Activated naive CD8-positive, alpha-beta T cell treated with anti-CD3 and anti-CD28 coated beads for 36 hours (primary cell): ENCODE data around the gene CROCC2. TPM values are rescaled to one million over a fixed set of nuclear protein-coding genes. Genes with fewer than 3 reads are reported as not detected.

Experiments
- DNase-seq: peaks from one replicate; pipeline ENCODE4 v3.0.0; 2021
- H3K27ac Mint-ChIP-seq: one replicate; pipeline ENCODE4 v1.8.0; 2022; ENCODE audit warnings: mild to moderate bottlenecking, moderate library complexity, mixed read lengths
- H3K27me3 Mint-ChIP-seq: one replicate; pipeline ENCODE4 v1.8.0; 2022; ENCODE audit warnings: mild to moderate bottlenecking, mixed read lengths
- H3K36me3 Mint-ChIP-seq: one replicate; pipeline ENCODE4 v1.8.0; 2021; ENCODE audit warnings: mild to moderate bottlenecking, mixed read lengths
- H3K4me1 Mint-ChIP-seq: one replicate; pipeline ENCODE4 v1.8.0; 2021; ENCODE audit warnings: mixed read lengths
- H3K4me3 Mint-ChIP-seq: one replicate; pipeline ENCODE4 v1.8.0; 2022; ENCODE audit warnings: mild to moderate bottlenecking, moderate library complexity, mixed read lengths
- H3K9me3 Mint-ChIP-seq: one replicate; pipeline ENCODE4 v1.8.0; 2022; ENCODE audit warnings: mixed read lengths
- total RNA-seq, 2 experiments: library from RNA; stranded (reverse); gene quantifications; one replicate each; pipeline ENCODE4 v1.2.3, GENCODE V29; 2021

The CROCC2 gene
- not detected for total RNA-seq

DNA sequence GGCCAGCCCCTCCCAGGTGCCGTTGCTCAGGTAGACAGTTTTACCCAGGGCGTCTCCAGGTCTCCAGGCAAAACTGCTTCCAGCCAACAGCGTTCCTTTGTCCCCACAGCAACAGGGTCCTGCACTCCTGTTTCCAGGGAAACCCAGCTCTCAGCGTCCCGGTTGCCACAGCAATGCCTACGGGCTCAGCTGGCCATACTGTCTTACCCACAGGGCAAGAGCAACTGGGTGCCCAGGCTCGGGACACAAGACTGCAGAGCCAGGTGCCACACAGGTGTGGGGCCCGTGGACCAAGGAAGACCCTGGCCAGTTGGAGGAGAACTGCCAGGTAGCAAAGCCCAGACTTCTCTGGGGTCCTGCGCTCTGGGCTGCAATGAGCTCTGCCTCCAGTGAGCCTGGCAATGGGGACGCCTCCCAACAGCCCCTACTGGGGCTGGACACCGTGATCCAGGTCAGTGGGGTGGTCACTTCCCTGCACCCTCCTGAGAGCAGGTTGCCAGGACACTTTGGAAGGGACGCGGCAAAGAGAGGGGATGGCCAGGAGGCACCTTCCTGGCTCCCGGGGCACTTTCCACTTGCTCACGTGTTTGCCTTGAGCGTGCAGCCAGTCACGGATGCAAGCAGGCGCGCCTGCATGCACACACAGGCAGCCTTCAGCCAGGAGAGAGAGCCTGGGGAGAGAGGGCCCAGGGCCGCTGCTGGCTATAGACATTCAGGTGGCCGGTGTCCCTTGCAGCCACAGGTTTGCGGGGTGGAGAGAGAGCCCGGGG, at the start of gene CROCC2:
TSS of gene CROCC2 (plus strand) at position 196 of the 770 bp plus-strand sequence. CDS start at position 374, 178 bp downstream.
- no peak for DNase-seq

DNA sequence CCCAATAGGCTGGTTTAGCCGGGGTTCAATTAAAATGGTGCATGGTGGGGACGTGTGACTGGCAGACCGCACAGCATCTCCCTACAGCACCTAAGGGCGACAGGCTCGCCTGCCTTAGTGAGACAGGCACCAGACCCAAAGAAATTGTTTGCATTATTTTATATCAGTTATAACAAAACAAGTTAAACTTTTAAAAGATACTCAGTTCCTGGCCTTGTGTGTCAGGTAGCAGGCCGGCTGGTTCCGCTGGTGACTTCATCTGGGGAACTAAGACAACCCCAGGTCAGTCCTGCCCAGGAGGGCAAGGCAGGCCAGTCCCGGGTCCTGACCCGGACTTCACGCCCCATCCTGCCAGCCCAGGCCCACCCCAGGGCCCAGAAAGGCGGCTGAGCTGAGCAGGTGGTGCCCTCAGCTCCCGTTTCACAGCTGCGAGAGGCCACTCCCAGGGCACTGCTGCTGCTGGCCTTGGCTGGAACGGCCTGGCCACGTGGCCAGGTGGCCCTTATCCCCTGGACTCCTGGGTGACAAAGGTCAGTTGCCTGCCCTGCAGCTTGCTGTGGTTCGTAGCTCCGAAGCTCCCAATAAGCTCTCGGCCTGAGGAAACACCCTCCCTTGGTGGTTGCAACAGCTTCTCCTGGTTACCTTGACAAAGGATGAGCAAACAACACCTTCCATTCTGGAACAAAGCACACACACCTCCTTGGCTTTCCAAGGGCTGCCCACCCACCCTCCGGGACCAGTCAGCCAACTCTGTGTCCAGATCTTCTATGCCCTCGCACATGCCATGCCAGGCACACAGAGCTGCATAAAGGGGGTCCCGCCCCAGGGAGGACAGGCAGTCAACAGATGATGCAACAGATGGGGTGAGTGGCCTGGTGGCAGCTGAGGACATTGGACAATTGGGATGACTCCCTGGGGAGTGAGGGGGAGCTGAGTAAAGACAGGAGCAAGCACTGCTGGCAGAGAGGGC, 48.8 kb upstream of the CROCC2 start:
- Mint-ChIP-seq H3K9me3 (peaks cover 7% of the 10 kb centered on the region), H3K27me3 (no peaks in the 10 kb centered on the region), H3K27ac (no peak overlapping the region), H3K4me1 (no peaks in the 10 kb centered on the region), H3K36me3 (no peaks in the 10 kb centered on the region), H3K4me3 (no peak overlapping the region)
- no peak for DNase-seq

More for the DNA sequence above, at the start of gene CROCC2:
- H3K4me3 Mint-ChIP-seq: no peak within 1 kb of the TSS
- peaks cover 1% of the 10 kb centered on the region for H3K27me3 Mint-ChIP-seq
- no peaks in the 10 kb centered on the region for H3K36me3 Mint-ChIP-seq
- H3K27ac Mint-ChIP-seq: no peak within 1 kb of the TSS
- no peaks in the 10 kb centered on the region for H3K4me1 Mint-ChIP-seq
- no peaks in the 10 kb centered on the region for H3K9me3 Mint-ChIP-seq

GRCh38 chr2:240858321-240858720, 47.8 kb upstream of the CROCC2 start:
- peaks cover 7% of the 10 kb centered on the region for H3K9me3 Mint-ChIP-seq
- H3K27me3 Mint-ChIP-seq: no peaks in the 10 kb centered on the region
- no peaks in the 10 kb centered on the region for H3K36me3 Mint-ChIP-seq
- no peak for DNase-seq
- no peak overlapping the region for H3K27ac Mint-ChIP-seq
- H3K4me3 Mint-ChIP-seq: no peak overlapping the region
- H3K4me1 Mint-ChIP-seq: no peaks in the 10 kb centered on the region

GRCh38 chr2:240858871-240859270, 47.3 kb upstream of the CROCC2 start:
- no peak overlapping the region for H3K27ac Mint-ChIP-seq
- no peaks in the 10 kb centered on the region for H3K27me3 Mint-ChIP-seq
- H3K4me1 Mint-ChIP-seq: no peaks in the 10 kb centered on the region
- DNase-seq: no peak
- peaks cover 7% of the 10 kb centered on the region for H3K9me3 Mint-ChIP-seq
- no peak overlapping the region for H3K4me3 Mint-ChIP-seq
- H3K36me3 Mint-ChIP-seq: no peaks in the 10 kb centered on the region

GRCh38 chr2:240861547-240861946, 44.6 kb upstream of the CROCC2 start:
- Mint-ChIP-seq H3K9me3 (no peaks in the 10 kb centered on the region), H3K27ac (no peak overlapping the region), H3K27me3 (no peaks in the 10 kb centered on the region), H3K36me3 (no peaks in the 10 kb centered on the region), H3K4me1 (peaks cover 5% of the 10 kb centered on the region), H3K4me3 (no peak overlapping the region)
- DNase-seq: no peak

GRCh38 chr2:240864475-240864874, 41.7 kb upstream of the CROCC2 start:
- no peaks in the 10 kb centered on the region for H3K9me3 Mint-ChIP-seq
- H3K4me1 Mint-ChIP-seq: peaks cover 5% of the 10 kb centered on the region
- H3K27me3 Mint-ChIP-seq: no peaks in the 10 kb centered on the region
- H3K27ac Mint-ChIP-seq: no peak overlapping the region
- DNase-seq: no peak
- H3K36me3 Mint-ChIP-seq: no peaks in the 10 kb centered on the region
- no peak overlapping the region for H3K4me3 Mint-ChIP-seq

DNA sequence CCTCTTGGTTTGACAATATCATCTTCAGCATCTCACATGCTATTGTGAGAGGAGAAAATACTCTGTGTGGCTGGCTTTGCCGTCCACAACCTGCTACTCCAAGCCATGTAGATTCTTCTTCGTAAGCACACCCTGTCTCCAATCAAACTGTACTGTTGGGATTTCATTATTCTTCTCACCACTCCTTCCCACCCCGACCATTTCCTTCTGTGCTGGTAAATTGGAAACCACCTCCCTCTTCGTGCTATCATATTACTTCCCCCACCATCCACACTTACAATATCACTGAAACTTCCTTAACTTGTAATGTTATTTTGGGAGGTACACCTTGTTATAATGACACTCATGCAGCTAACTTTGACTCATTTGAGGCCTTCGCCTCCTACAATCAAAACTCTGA, 40.7 kb upstream of the CROCC2 start:
- Mint-ChIP-seq H3K4me3 (no peak overlapping the region), H3K36me3 (no peaks in the 10 kb centered on the region), H3K27me3 (no peaks in the 10 kb centered on the region)

GRCh38 chr2:240868286-240869108, 37.6 kb upstream of the CROCC2 start, which contains the start of gene AGXT:
TSS of gene AGXT (plus strand) at chr2:240868824. CDS start at chr2:240868866, 42 bp downstream.
- H3K9me3 Mint-ChIP-seq: no peaks in the 10 kb centered on the region
- no peak for DNase-seq
- H3K27me3 Mint-ChIP-seq: no peaks in the 10 kb centered on the region
- no peak within 1 kb of the TSS for H3K4me3 Mint-ChIP-seq
- H3K36me3 Mint-ChIP-seq: no peaks in the 10 kb centered on the region
- H3K27ac Mint-ChIP-seq: no peak within 1 kb of the TSS
- peaks cover 5% of the 10 kb centered on the region for H3K4me1 Mint-ChIP-seq

More for the DNA sequence above, 40.7 kb upstream of the CROCC2 start:
- no peak overlapping the region for H3K27ac Mint-ChIP-seq
- peaks cover 5% of the 10 kb centered on the region for H3K4me1 Mint-ChIP-seq
- DNase-seq: no peak
- no peaks in the 10 kb centered on the region for H3K9me3 Mint-ChIP-seq

DNA sequence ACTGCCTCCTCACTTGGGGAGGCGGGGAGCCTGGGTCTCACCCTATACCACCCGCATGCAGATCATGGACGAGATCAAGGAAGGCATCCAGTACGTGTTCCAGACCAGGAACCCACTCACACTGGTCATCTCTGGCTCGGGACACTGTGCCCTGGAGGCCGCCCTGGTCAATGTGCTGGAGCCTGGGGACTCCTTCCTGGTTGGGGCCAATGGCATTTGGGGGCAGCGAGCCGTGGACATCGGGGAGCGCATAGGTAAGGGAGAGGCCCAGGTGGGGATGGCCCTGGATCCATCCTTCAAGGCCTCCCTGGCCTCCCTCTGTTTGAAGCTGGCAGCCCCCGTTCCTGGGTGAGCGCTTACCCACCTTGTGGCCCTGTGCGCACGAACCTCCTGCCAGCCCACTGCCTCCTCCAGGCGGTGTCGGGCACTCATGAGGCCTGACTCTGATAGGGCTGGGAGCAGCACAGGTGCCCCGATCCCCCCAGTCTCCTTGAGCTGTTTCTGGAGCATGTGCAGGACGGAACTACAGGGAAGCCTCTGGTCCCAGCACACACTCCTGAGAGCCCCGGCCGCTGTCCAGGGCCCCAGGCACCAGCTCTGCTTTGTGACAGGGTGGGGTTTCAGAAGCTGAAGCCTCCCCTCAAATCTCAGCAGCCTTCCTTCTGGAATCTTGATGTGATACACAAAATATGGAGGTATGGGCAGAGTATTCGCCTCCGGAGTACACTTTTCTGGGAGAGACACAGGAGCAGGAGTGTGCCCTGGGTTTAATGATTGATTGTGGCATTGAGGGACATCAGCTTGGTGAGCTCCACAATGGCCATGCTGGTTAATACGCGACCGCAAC, 36.8 kb upstream of the CROCC2 start:
- no peaks in the 10 kb centered on the region for H3K27me3 Mint-ChIP-seq
- H3K9me3 Mint-ChIP-seq: no peaks in the 10 kb centered on the region
- H3K27ac Mint-ChIP-seq: no peak overlapping the region
- H3K4me1 Mint-ChIP-seq: peaks cover 5% of the 10 kb centered on the region
- H3K36me3 Mint-ChIP-seq: no peaks in the 10 kb centered on the region
- no peak overlapping the region for H3K4me3 Mint-ChIP-seq
- no peak for DNase-seq

DNA sequence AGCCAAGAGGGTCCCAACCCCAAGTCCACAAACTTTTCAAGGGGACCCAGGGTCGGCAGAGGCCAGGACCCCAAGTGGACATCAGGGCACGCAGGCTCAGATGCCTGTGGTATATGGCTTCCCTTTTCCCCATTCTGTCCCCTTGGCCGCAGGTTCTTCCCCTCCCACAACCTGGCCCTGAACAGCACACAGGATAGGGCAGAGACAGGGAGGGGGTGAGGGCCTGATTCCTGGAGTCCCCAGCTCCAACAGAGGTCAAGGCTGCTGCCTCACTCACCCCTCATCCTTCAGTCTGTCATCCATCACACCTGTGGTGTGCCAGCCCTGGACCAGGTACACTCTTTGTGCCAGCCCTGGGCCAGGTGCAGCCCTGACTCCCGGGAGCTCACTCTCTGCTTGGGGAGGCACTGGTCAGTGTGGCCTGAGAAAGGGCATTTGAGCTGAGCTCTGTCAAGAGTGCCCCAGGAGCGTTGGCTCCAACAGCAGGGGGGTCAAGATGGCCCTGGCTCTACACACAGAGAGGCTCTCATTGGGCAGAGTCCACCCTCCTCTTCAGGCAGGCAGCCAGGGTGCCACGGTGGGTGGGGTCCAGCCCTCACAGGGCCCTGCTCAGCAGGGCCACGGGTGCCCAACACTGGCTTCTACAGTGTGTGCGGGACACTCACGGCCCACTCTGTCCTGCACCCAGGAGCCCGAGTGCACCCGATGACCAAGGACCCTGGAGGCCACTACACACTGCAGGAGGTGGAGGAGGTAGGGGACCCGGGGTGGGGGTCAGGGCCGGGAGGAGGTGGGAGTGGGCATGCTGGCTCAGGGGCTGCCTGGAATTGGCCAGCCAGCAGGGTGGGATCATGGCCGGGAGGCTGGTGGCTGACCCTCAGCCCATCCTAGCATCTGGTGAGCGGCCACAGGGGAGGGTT, 35.9 kb upstream of the CROCC2 start:
- Mint-ChIP-seq H3K9me3 (no peaks in the 10 kb centered on the region), H3K4me1 (peaks cover 4% of the 10 kb centered on the region), H3K27me3 (no peaks in the 10 kb centered on the region), H3K36me3 (no peaks in the 10 kb centered on the region), H3K4me3 (no peak overlapping the region), H3K27ac (no peak overlapping the region)
- DNase-seq: no peak

- Mint-ChIP-seq H3K4me3 (no peak overlapping the region), H3K9me3 (no peaks in the 10 kb centered on the region), H3K27me3 (no peaks in the 10 kb centered on the region), H3K4me1 (no peaks in the 10 kb centered on the region), H3K27ac (no peak overlapping the region), H3K36me3 (no peaks in the 10 kb centered on the region)
- DNase-seq: no peak
Measured at GRCh38 chr2:240871071-240871958, 34.8 kb upstream of the CROCC2 start.

GRCh38 chr2:240872317-240873097, 33.6 kb upstream of the CROCC2 start:
- Mint-ChIP-seq H3K36me3 (no peaks in the 10 kb centered on the region), H3K27ac (no peak overlapping the region), H3K27me3 (no peaks in the 10 kb centered on the region), H3K9me3 (no peaks in the 10 kb centered on the region), H3K4me3 (no peak overlapping the region), H3K4me1 (no peaks in the 10 kb centered on the region)
- DNase-seq: no peak
